HepG2 (cell line): Measurements from ENCODE around the gene NADK2. TPM values are rescaled to one million over a fixed set of nuclear protein-coding genes. Genes with fewer than 3 reads are reported as not detected.

ENCODE experiments used
- EEA1 ChIP-seq: sonication (generic); formaldehyde crosslinking; IDR thresholded peaks from 2 replicates; pipeline ENCODE4 v1.5.1; 2020; ENCODE audit warnings: mild to moderate bottlenecking, missing genetic modification reagents, borderline replicate concordance
- KDM5B ChIP-seq: sonication (generic); formaldehyde crosslinking; IDR thresholded peaks from 2 replicates; pipeline ENCODE4 v1.4.0; 2020; ENCODE audit warnings: missing genetic modification reagents, mild to moderate bottlenecking, borderline replicate concordance
- MAX ChIP-seq: IDR thresholded peaks from 2 replicates; pipeline ENCODE4 v1.6.1; 2012; ENCODE audit warnings: inconsistent platforms
- REPIN1 ChIP-seq: sonication (generic); formaldehyde crosslinking; IDR thresholded peaks from 2 replicates; pipeline ENCODE4 v1.8.0; 2022; ENCODE audit warnings: missing genetic modification reagents, low read depth, mild to moderate bottlenecking, borderline replicate concordance
- RNF2 ChIP-seq: fragments of 450-650 bp; conservative IDR thresholded peaks from 2 replicates; pipeline ENCODE4 v1.6.1; 2016; ENCODE audit warnings: low read depth
- UBTF ChIP-seq: sonication (generic); formaldehyde crosslinking; IDR thresholded peaks from 2 replicates; pipeline ENCODE4 v1.4.0; 2020; ENCODE audit warnings: mild to moderate bottlenecking, missing genetic modification reagents
- YEATS4 ChIP-seq: sonication (generic); formaldehyde crosslinking; IDR thresholded peaks from 2 replicates; pipeline ENCODE4 v1.4.0; 2020; ENCODE audit warnings: missing genetic modification reagents, borderline replicate concordance
- ZBTB38 ChIP-seq: sonication (generic); formaldehyde crosslinking; IDR thresholded peaks from 2 replicates; pipeline ENCODE4 v1.5.1; 2020; ENCODE audit warnings: mild to moderate bottlenecking, missing genetic modification reagents
- ZNF615 ChIP-seq: sonication (generic); formaldehyde crosslinking; IDR thresholded peaks from 2 replicates; pipeline ENCODE4 v1.5.0; 2020; ENCODE audit warnings: mild to moderate bottlenecking, missing genetic modification reagents, borderline replicate concordance
- ZNF652 ChIP-seq: IDR thresholded peaks from 2 replicates; pipeline ENCODE4 v1.6.1; 2016; ENCODE audit warnings: low read depth, borderline replicate concordance
- polyA plus RNA-seq, 8 experiments: library from polyadenylated mRNA; depleted of rRNA in 3 of 8; stranded (reverse) in 7 of 8; unstranded in 1 of 8; fragments of >200 nt; fragmentation: Illumina TruSeq in 4 of 8; extraction: Trizol in 4 of 8; gene quantifications; 2 replicates each; pipeline versions ENCODE4 v1.2.1 to v1.2.3, GENCODE V29; 2011 to 2016; ENCODE audit warnings: low read depth in 4 of 8, missing spikeins in 1 of 8, mixed read lengths in 1 of 8; ENCODE audit not compliant: insufficient read depth in 1 of 8
- total RNA-seq, 5 experiments: library from RNA; depleted of rRNA; stranded (reverse); fragments of >200 nt; fragmentation: Illumina TruSeq; extraction: Trizol; gene quantifications; 2 replicates each; pipeline ENCODE4 v1.2.3, GENCODE V29; 2016; ENCODE audit warnings: low read depth in 1 of 5
- TF ChIP-seq, protein P1 (sequence below): fragments of 450-650 bp; IDR thresholded peaks from 2 replicates; pipeline ENCODE4 v1.6.1; 2017; ENCODE audit warnings: mild to moderate bottlenecking
- TF ChIP-seq, protein P2 (sequence below): sonication (generic); formaldehyde crosslinking; IDR thresholded peaks from 2 replicates; pipeline ENCODE4 v1.8.0; 2022; ENCODE audit warnings: mild to moderate bottlenecking, missing genetic modification reagents, moderate library complexity
- TF ChIP-seq, protein P3 (sequence below): sonication (generic); formaldehyde crosslinking; IDR thresholded peaks from 2 replicates; pipeline ENCODE4 v1.5.1; 2020; ENCODE audit warnings: mild to moderate bottlenecking, missing genetic modification reagents, borderline replicate concordance

Gene NADK2
- total and polyA plus RNA-seq, 2 of the 13 experiments (the other 11 are each of a cell fraction or from before 2014, with no cell fraction given) = 13.9 to 71.4 TPM

DNA sequence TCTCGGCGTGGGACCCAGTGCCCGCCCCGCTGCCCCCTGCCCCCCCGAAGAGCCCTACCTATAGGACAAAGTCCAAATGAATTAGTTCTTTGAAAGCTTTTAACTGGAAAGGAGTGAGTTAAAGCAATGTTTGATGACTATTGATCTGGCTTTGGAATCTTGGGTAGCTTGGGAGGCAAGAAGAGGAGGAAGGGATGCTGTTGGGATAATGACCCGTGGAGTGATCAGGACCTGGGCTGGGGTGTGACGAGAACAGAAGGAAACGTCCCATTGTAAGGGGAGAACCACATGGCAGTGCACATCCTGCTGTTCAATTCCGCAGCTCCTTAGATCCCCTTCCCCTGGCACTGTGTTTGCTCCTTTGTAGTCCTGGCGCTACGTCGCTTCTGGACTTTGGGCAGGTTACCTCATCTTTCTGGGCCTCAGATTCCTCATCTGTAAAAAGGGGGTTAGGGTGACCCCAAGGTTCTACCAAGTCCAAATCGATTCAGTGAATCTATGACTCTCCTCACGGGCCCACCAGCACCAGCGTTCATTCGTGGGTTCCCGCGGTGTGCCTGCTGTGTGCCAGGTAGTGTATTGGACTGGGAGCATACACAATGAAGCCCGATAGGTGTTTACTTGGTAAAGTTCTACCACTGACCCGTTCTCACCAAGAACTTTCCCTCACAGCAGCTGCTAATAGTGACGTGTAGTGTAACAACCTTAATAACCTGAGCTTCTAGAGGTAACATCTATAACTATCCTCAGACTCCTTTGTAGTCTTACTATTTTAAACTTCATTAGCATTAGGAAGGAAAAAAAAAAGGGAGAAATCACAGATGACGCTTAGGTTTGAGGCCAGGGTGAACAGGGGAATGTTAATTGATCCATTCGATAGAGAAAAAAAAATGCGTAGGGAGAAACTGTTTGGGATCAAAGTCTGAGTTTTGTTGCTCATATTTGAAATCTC is 1.1 kb upstream of the NADK2 start (continued):
- TF ChIP-seq, protein P1, sequence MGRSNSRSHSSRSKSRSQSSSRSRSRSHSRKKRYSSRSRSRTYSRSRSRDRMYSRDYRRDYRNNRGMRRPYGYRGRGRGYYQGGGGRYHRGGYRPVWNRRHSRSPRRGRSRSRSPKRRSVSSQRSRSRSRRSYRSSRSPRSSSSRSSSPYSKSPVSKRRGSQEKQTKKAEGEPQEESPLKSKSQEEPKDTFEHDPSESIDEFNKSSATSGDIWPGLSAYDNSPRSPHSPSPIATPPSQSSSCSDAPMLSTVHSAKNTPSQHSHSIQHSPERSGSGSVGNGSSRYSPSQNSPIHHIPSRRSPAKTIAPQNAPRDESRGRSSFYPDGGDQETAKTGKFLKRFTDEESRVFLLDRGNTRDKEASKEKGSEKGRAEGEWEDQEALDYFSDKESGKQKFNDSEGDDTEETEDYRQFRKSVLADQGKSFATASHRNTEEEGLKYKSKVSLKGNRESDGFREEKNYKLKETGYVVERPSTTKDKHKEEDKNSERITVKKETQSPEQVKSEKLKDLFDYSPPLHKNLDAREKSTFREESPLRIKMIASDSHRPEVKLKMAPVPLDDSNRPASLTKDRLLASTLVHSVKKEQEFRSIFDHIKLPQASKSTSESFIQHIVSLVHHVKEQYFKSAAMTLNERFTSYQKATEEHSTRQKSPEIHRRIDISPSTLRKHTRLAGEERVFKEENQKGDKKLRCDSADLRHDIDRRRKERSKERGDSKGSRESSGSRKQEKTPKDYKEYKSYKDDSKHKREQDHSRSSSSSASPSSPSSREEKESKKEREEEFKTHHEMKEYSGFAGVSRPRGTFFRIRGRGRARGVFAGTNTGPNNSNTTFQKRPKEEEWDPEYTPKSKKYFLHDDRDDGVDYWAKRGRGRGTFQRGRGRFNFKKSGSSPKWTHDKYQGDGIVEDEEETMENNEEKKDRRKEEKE = no peak
- peak; percentile 88 for TF ChIP-seq ZNF652 (CRISPR knock-in tag)
- TF ChIP-seq KDM5B (CRISPR knock-in tag) = no peak
- TF ChIP-seq ZNF615 (CRISPR knock-in tag) = no peak
- no peak for TF ChIP-seq YEATS4 (CRISPR knock-in tag)
- TF ChIP-seq RNF2 = 0 out of 2 replicates have a peak, but pooled peaks have one; percentile 31
- TF ChIP-seq MAX = no peak
- TF ChIP-seq REPIN1 (CRISPR knock-in tag) = no peak
- no peak for TF ChIP-seq UBTF (CRISPR knock-in tag)
- TF ChIP-seq, protein P2, sequence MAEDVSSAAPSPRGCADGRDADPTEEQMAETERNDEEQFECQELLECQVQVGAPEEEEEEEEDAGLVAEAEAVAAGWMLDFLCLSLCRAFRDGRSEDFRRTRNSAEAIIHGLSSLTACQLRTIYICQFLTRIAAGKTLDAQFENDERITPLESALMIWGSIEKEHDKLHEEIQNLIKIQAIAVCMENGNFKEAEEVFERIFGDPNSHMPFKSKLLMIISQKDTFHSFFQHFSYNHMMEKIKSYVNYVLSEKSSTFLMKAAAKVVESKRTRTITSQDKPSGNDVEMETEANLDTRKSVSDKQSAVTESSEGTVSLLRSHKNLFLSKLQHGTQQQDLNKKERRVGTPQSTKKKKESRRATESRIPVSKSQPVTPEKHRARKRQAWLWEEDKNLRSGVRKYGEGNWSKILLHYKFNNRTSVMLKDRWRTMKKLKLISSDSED (CRISPR knock-in tag) = no peak
- TF ChIP-seq ZBTB38 (CRISPR knock-in tag) = peak; percentile 40; the same call in 1 of the 2 replicates
- TF ChIP-seq, protein P3, sequence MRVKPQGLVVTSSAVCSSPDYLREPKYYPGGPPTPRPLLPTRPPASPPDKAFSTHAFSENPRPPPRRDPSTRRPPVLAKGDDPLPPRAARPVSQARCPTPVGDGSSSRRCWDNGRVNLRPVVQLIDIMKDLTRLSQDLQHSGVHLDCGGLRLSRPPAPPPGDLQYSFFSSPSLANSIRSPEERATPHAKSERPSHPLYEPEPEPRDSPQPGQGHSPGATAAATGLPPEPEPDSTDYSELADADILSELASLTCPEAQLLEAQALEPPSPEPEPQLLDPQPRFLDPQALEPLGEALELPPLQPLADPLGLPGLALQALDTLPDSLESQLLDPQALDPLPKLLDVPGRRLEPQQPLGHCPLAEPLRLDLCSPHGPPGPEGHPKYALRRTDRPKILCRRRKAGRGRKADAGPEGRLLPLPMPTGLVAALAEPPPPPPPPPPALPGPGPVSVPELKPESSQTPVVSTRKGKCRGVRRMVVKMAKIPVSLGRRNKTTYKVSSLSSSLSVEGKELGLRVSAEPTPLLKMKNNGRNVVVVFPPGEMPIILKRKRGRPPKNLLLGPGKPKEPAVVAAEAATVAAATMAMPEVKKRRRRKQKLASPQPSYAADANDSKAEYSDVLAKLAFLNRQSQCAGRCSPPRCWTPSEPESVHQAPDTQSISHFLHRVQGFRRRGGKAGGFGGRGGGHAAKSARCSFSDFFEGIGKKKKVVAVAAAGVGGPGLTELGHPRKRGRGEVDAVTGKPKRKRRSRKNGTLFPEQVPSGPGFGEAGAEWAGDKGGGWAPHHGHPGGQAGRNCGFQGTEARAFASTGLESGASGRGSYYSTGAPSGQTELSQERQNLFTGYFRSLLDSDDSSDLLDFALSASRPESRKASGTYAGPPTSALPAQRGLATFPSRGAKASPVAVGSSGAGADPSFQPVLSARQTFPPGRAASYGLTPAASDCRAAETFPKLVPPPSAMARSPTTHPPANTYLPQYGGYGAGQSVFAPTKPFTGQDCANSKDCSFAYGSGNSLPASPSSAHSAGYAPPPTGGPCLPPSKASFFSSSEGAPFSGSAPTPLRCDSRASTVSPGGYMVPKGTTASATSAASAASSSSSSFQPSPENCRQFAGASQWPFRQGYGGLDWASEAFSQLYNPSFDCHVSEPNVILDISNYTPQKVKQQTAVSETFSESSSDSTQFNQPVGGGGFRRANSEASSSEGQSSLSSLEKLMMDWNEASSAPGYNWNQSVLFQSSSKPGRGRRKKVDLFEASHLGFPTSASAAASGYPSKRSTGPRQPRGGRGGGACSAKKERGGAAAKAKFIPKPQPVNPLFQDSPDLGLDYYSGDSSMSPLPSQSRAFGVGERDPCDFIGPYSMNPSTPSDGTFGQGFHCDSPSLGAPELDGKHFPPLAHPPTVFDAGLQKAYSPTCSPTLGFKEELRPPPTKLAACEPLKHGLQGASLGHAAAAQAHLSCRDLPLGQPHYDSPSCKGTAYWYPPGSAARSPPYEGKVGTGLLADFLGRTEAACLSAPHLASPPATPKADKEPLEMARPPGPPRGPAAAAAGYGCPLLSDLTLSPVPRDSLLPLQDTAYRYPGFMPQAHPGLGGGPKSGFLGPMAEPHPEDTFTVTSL = no peak
- TF ChIP-seq EEA1 = no peak
